ENCODE measurements around the gene CPM. TPM values are rescaled to one million over a fixed set of nuclear protein-coding genes. Genes with fewer than 3 reads are reported as not detected.

The CPM gene
- total RNA-seq, 1 experiment from 2014 or later = 3.1 TPM

GRCh38 chr12:68890701-68891113 lies 42.3 kb downstream of the CPM start:
- H2AFZ ChIP-seq (ENCODE audit: low read length) = no peak overlapping the region
- no peak overlapping the region for H3K4me3 ChIP-seq (ENCODE audit: low read length)
- H3K4me2 ChIP-seq (ENCODE audit: low read length) = no peak overlapping the region
- POLR2A ChIA-PET (ENCODE audit: unreplicated experiment) = no interaction called here
- no peaks in the 10 kb centered on the region for H3K9me3 ChIP-seq (ENCODE audit: low read length)
- H4K20me1 ChIP-seq (ENCODE audit: low read length) = no peaks in the 10 kb centered on the region
- DNase-seq (no peak), ATAC-seq (no peak)
- no peaks in the 10 kb centered on the region for H3K27me3 ChIP-seq (ENCODE audit: low read length)
- H3K36me3 ChIP-seq (ENCODE audit: low read depth, low read length) = no peaks in the 10 kb centered on the region
- no peaks in the 10 kb centered on the region for H3K4me1 ChIP-seq (ENCODE audit: insufficient read depth, low read length)
- no peaks in the 10 kb centered on the region for H3K79me2 ChIP-seq (ENCODE audit: low read length)
- no TSS peak for BruUV-seq (replicated peaks)
- no peaks in the 10 kb centered on the region for H3F3A ChIP-seq (ENCODE audit: low read length, unreplicated experiment)
- CTCF ChIA-PET = no interaction called here
- intact Hi-C loops (cut with micrococcal nuclease) = no loop called here
- H3K9me2 ChIP-seq (replicated peaks; ENCODE audit: low read length) = no peaks in the 10 kb centered on the region
- no peak overlapping the region for H3K27ac ChIP-seq (ENCODE audit: low read length)
- no peak overlapping the region for H3K9ac ChIP-seq (ENCODE audit: low read length)
- TF ChIP-seq EZH2phosphoT487 (IDR thresholded peaks at IDR 0.05; ENCODE audit: borderline replicate concordance, low read length) (no peak), CTCF (conservative IDR thresholded peaks at IDR 0.05; ENCODE audit: low read depth, low read length) (no peak), EZH2 (IDR thresholded peaks at IDR 0.05; ENCODE audit: low read length, unreplicated experiment) (no peak)

- Histone ChIP-seq H3F3A (ENCODE audit: low read length, unreplicated experiment) (no peaks in the 10 kb centered on the region), H3K27ac (ENCODE audit: low read length) (no peak overlapping the region), H3K4me1 (ENCODE audit: insufficient read depth, low read length) (no peaks in the 10 kb centered on the region), H4K20me1 (ENCODE audit: low read length) (no peaks in the 10 kb centered on the region), H3K79me2 (ENCODE audit: low read length) (no peaks in the 10 kb centered on the region), H3K36me3 (ENCODE audit: low read depth, low read length) (no peaks in the 10 kb centered on the region), H3K27me3 (ENCODE audit: low read length) (no peaks in the 10 kb centered on the region), H2AFZ (ENCODE audit: low read length) (no peak overlapping the region), H3K9me3 (ENCODE audit: low read length) (no peaks in the 10 kb centered on the region), H3K4me2 (ENCODE audit: low read length) (no peak overlapping the region), H3K4me3 (ENCODE audit: low read length) (no peak overlapping the region), H3K9me2 (replicated peaks; ENCODE audit: low read length) (no peaks in the 10 kb centered on the region), H3K9ac (ENCODE audit: low read length) (no peak overlapping the region)
- POLR2A ChIA-PET (ENCODE audit: unreplicated experiment) = no interaction called here
- no TSS peak for BruUV-seq (replicated peaks)
- TF ChIP-seq CTCF (conservative IDR thresholded peaks at IDR 0.05; ENCODE audit: low read depth, low read length) (no peak), EZH2phosphoT487 (IDR thresholded peaks at IDR 0.05; ENCODE audit: borderline replicate concordance, low read length) (no peak), EZH2 (IDR thresholded peaks at IDR 0.05; ENCODE audit: low read length, unreplicated experiment) (no peak)
- intact Hi-C loops (cut with micrococcal nuclease) = no loop called here
- ATAC-seq (no peak), DNase-seq (no peak)
- CTCF ChIA-PET = no interaction called here
Measured at GRCh38 chr12:68888243-68888642, 44.7 kb downstream of the CPM start.

- H3K79me2 ChIP-seq (ENCODE audit: low read length) = no peaks in the 10 kb centered on the region
Measured at GRCh38 chr12:68887641-68888040, 45.3 kb downstream of the CPM start.

More at GRCh38 chr12:68887641-68888040, 45.3 kb downstream of the CPM start:
- no peaks in the 10 kb centered on the region for H3K9me2 ChIP-seq (replicated peaks; ENCODE audit: low read length)
- H3K4me3 ChIP-seq (ENCODE audit: low read length) = no peak overlapping the region
- H3K27ac ChIP-seq (ENCODE audit: low read length) = no peak overlapping the region
- intact Hi-C loops (cut with micrococcal nuclease) = no loop called here
- H3K9ac ChIP-seq (ENCODE audit: low read length) = no peak overlapping the region
- no peaks in the 10 kb centered on the region for H3K27me3 ChIP-seq (ENCODE audit: low read length)
- no peak overlapping the region for H3K4me2 ChIP-seq (ENCODE audit: low read length)
- no peaks in the 10 kb centered on the region for H3K4me1 ChIP-seq (ENCODE audit: insufficient read depth, low read length)
- no peak overlapping the region for H2AFZ ChIP-seq (ENCODE audit: low read length)
- ATAC-seq (no peak), DNase-seq (no peak)
- TF ChIP-seq EZH2phosphoT487 (IDR thresholded peaks at IDR 0.05; ENCODE audit: borderline replicate concordance, low read length) = no peak
- no peak for TF ChIP-seq EZH2 (IDR thresholded peaks at IDR 0.05; ENCODE audit: low read length, unreplicated experiment)
- TF ChIP-seq CTCF (conservative IDR thresholded peaks at IDR 0.05; ENCODE audit: low read depth, low read length) = no peak
- no TSS peak for BruUV-seq (replicated peaks)
- POLR2A ChIA-PET (ENCODE audit: unreplicated experiment) = no interaction called here
- no peaks in the 10 kb centered on the region for H3K9me3 ChIP-seq (ENCODE audit: low read length)
- no peaks in the 10 kb centered on the region for H4K20me1 ChIP-seq (ENCODE audit: low read length)
- CTCF ChIA-PET = no interaction called here
- no peaks in the 10 kb centered on the region for H3F3A ChIP-seq (ENCODE audit: low read length, unreplicated experiment)
- no peaks in the 10 kb centered on the region for H3K36me3 ChIP-seq (ENCODE audit: low read depth, low read length)
